ENCODE results near the gene VPS54.

VPS54 gene

DNA sequence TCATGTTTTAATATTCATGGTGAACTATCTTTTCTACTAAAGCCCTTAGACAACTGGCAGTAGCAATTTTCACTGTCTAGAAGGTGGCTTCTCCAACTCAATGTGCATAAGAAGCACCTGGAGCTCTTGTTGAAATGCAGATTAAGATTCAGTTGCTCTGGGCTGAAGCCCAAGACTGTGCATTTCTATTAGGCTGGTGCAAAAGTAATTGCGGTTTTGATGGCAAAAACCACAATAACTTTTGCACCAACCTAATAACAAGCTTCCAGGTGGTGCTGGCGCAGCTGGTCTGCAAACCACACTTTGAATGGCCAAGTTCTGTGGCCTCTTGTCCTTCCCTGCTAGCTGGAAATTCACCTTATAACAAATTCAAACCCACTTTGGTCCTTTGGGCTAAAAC lies 26.7 kb upstream of the VPS54 start:
- H3K4me1 Mint-ChIP-seq, result peaks cover 7% of the 10 kb centered on the region
- ATAC-seq (replicated peaks; ENCODE audit: extremely low read depth, poor library complexity, severe bottlenecking) (no peak), DNase-seq (ENCODE audit: low spot score in 2 of 2) (no peak)
- no peaks in the 10 kb centered on the region for H3K36me3 Mint-ChIP-seq (ENCODE audit: insufficient read depth)
- no peaks in the 10 kb centered on the region for H3K27me3 Mint-ChIP-seq
- no peaks in the 10 kb centered on the region for H3K9me3 Mint-ChIP-seq
- no peak overlapping the region for H3K27ac Mint-ChIP-seq (ENCODE audit: low read depth)
- H3K4me3 Mint-ChIP-seq, result no peak overlapping the region

DNA sequence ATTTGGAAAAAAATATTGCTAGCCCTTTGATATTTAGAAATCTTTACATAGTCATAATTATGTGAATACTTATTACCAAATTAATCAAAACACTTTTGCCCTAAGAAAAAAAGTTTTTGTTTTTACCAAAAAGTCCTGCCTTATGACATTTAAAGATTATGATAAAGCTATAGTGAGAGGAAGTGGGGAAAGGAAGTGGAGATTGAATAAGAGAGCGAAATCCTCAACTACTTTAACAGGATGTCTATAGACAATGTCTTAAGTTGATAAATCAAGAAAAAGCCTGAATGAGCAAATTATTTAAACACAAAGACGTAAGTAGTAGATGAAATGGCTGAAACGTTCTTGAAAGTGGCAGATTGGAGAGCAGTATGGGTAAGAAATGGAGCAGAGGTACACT lies 20.9 kb upstream of the VPS54 start:
- Mint-ChIP-seq H3K27me3 (no peaks in the 10 kb centered on the region), H3K36me3 (ENCODE audit: insufficient read depth) (peaks cover 1% of the 10 kb centered on the region), H3K9me3 (no peaks in the 10 kb centered on the region), H3K4me3 (no peak overlapping the region), H3K27ac (ENCODE audit: low read depth) (no peak overlapping the region), H3K4me1 (peaks cover 22% of the 10 kb centered on the region)
- DNase-seq (ENCODE audit: low spot score in 2 of 2) (no peak), ATAC-seq (replicated peaks; ENCODE audit: extremely low read depth, poor library complexity, severe bottlenecking) (no peak)

DNA sequence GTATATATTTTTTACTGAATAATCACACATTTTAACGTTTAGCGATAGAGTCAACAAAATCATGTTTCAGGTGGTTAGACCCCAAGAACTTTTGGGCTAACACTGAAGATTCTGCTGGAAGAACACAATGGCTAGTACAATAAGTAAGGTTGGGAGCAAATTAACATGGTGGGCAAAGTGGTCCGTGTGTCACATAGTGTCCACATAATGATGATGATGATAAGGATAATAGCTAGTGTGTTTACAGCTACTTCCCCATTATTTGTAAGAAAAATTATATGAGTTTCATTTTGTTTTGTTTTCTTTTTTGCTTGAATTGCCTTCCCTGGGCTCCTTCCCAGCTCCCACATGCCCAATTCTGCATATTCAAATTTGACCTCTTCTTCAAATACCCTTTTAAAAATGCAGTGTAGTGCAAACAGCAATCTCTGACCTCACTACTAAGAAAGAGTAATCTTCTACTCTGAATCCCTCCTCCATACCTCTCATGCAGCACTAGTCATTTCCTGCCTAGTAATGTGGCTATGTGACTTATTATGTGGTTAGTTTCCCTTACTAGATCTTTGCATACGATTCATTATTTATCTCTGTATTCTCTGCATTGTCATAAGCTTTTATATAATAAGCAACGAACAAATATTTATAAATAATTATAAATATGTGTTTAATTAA lies 16.9 kb upstream of the VPS54 start:
- no peak for DNase-seq (ENCODE audit: low spot score in 2 of 2)

DNA sequence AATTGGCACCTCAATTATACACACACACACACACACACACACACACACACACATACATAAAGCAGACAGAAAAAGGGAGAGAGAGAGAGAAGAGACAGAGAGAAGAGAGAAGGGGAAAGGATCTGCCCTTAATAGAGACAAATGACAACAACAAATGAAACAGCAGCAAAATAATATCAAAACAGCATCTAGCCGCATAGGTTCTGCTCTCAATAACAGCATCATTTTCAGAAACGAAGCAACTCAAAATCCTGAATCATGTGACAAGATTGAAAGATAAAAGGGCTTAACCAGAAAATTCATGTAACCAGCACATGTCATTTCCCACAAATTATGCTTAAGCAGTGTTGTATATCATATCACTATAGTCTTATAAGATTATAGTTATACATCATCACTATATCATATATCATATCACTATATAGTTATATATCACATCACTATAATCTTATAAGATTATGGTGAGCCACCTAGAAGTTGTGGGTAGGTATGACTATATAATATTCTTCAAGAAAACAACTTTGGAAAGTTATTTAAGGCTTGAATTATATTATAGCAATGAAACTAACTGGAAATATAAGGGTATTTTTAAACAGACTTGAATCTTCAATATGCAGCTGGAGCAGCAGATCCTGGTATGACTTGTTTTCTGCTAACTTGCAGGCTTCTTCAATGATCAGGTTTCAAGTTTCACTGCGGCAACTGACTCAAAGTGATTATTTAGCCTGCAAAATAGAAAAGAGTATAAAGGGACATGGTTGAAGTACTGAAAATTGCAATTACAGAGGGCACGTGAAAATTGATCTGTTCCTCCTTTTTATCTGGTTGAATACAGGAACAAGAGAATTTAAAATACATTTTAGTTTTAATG lies 16.1 kb upstream of the VPS54 start:
- Mint-ChIP-seq H3K36me3 (ENCODE audit: insufficient read depth) (peaks cover 3% of the 10 kb centered on the region), H3K9me3 (no peaks in the 10 kb centered on the region), H3K4me1 (peaks cover 36% of the 10 kb centered on the region), H3K27ac (ENCODE audit: low read depth) (peak overlapping the region; percentile 47), H3K4me3 (peak overlapping the region; percentile 46), H3K27me3 (no peaks in the 10 kb centered on the region)
- no peak for ATAC-seq (replicated peaks; ENCODE audit: extremely low read depth, poor library complexity, severe bottlenecking)
- no peak for DNase-seq (ENCODE audit: low spot score in 2 of 2)

More for the DNA sequence above, 16.9 kb upstream of the VPS54 start:
- Mint-ChIP-seq H3K27ac (ENCODE audit: low read depth) (peak overlapping the region; percentile 47), H3K4me3 (peak overlapping the region; percentile 46), H3K36me3 (ENCODE audit: insufficient read depth) (peaks cover 3% of the 10 kb centered on the region), H3K4me1 (peaks cover 38% of the 10 kb centered on the region), H3K27me3 (no peaks in the 10 kb centered on the region), H3K9me3 (no peaks in the 10 kb centered on the region)
- ATAC-seq (replicated peaks; ENCODE audit: extremely low read depth, poor library complexity, severe bottlenecking), result peak; percentile 99

DNA sequence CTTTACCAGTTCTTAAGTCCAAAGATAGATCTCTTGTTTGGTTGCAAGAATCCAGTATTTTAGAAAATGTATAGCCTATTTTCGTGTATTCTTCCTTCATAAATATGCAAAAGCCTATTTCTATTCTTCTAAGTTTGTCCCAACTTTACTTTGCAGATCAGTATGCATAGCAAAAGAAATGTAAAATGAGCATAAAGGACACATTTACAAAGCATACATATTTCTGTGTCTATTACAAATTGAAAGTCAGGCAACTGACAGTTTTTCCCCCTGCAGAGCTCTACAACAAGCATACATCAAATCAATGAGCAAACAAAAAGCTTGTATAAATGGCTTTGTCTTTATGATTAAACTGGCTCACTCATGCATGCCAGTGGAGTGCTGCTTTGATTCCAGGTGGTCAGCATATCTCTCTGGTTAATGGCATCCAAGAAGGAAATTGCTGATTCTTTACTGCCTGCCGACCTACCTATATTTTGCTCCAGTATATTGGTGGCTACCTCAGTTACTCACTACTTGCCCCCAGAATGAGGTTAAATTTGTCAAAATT lies 10.0 kb upstream of the VPS54 start:
- DNase-seq (ENCODE audit: low spot score in 2 of 2) (no peak), ATAC-seq (replicated peaks; ENCODE audit: extremely low read depth, poor library complexity, severe bottlenecking) (no peak)
- no peak overlapping the region for H3K27ac Mint-ChIP-seq (ENCODE audit: low read depth)
- H3K27me3 Mint-ChIP-seq, result no peaks in the 10 kb centered on the region
- peaks cover 16% of the 10 kb centered on the region for H3K4me1 Mint-ChIP-seq
- no peak overlapping the region for H3K4me3 Mint-ChIP-seq
- H3K9me3 Mint-ChIP-seq, result no peaks in the 10 kb centered on the region
- H3K36me3 Mint-ChIP-seq (ENCODE audit: insufficient read depth), result peaks cover 3% of the 10 kb centered on the region

DNA sequence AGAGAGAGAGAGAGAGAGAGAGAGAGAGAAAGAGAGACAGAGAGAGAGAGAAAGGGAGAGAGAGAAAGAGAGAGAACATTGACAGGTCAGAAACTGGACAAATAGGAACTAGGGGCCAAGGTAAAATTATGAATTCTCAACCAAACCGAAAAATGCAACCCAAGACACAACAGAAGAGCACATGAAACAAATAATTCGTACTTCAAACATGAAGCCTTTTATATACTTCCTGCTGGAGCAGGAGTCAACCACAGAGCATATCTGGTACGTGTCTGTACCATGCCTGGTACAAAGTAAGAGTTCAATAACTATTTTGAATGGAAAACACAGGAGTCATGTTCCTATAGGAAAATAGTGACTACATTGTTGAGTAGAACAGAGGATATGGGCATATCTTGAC lies 6.5 kb upstream of the VPS54 start:
- no peaks in the 10 kb centered on the region for H3K9me3 Mint-ChIP-seq
- no peaks in the 10 kb centered on the region for H3K27me3 Mint-ChIP-seq
- no peak overlapping the region for H3K27ac Mint-ChIP-seq (ENCODE audit: low read depth)
- ATAC-seq (replicated peaks; ENCODE audit: extremely low read depth, poor library complexity, severe bottlenecking) (peak; percentile 70), DNase-seq (ENCODE audit: low spot score in 2 of 2) (no peak)
- peaks cover 3% of the 10 kb centered on the region for H3K36me3 Mint-ChIP-seq (ENCODE audit: insufficient read depth)
- H3K4me1 Mint-ChIP-seq, result peaks cover 10% of the 10 kb centered on the region
- no peak overlapping the region for H3K4me3 Mint-ChIP-seq

DNA sequence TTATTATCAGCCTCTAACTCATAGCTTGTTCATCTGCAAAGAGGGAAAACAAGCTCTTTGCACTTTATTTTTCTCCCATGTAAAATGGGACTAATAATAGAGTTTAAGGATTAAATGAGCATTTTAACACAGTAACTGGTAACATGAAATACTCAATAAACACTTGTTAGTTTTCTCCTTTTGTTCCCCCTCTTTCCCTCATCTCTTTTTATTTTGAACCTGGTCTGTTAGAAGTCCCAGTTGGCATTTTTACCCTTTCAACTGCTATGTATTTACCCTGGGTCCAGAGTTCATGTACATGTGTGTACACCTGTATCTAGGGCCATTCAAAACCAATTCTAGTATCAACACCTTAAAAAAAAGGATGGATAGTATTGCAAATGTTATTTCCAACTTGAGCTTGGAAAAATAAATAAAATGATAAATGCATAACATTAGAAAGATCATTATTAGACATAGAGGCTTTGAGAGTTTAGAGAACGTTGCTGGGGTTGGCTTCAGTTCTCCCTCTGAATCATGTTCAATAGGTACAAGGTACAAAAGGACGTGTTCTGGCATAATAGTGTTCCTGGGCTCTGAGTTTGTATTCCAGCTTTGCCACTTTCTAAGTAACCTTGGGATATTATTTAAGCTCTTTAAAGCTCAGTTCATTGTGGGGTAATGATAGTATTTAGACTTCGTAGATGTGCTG lies 5.2 kb upstream of the VPS54 start:
- Mint-ChIP-seq H3K27me3 (no peaks in the 10 kb centered on the region), H3K27ac (ENCODE audit: low read depth) (no peak overlapping the region), H3K36me3 (ENCODE audit: insufficient read depth) (peaks cover 10% of the 10 kb centered on the region), H3K9me3 (no peaks in the 10 kb centered on the region), H3K4me3 (no peak overlapping the region), H3K4me1 (peaks cover 24% of the 10 kb centered on the region)
- ATAC-seq (replicated peaks; ENCODE audit: extremely low read depth, poor library complexity, severe bottlenecking), result no peak
- no peak for DNase-seq (ENCODE audit: low spot score in 2 of 2)

DNA sequence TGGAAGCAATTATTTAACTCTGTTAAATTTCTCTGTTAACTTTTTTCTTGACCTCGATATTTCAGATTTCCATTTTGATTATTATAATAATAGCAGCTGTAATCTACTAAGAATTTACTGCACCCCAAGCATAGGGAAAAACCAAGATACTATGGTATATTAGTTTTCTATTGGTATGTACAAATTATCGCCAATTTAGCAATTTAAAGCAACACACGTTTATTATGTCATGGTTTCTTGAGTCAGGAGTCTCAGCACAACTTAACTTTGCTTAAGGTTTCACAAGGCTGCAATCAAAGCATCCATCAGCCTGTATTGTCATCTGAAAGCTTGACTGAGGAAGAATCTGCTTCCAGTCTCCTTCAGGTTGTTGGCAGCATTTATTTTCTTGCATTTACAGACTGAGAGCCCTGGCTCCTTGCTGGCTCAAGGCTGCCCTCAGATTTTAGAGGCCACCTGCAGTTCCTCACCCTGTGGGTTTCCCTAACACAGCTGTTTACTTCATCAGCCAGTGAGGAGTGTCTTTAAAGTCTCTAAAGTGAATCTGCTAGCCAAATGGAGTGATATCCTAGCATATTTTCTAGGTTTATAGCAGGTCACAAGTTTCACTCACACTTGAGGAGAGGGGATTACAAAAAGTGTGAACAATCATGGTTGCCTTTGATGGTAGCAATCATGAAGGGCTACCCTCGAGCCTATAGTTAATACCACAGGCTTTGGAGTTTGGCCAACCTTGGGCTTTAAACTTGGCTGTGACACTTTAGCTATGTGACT lies 4.4 kb upstream of the VPS54 start:
- Mint-ChIP-seq H3K4me3 (no peak overlapping the region), H3K27ac (ENCODE audit: low read depth) (no peak overlapping the region), H3K27me3 (no peaks in the 10 kb centered on the region), H3K36me3 (ENCODE audit: insufficient read depth) (peaks cover 12% of the 10 kb centered on the region), H3K4me1 (peaks cover 24% of the 10 kb centered on the region), H3K9me3 (no peaks in the 10 kb centered on the region)
- ATAC-seq (replicated peaks; ENCODE audit: extremely low read depth, poor library complexity, severe bottlenecking) (no peak), DNase-seq (ENCODE audit: low spot score in 2 of 2) (no peak)

DNA sequence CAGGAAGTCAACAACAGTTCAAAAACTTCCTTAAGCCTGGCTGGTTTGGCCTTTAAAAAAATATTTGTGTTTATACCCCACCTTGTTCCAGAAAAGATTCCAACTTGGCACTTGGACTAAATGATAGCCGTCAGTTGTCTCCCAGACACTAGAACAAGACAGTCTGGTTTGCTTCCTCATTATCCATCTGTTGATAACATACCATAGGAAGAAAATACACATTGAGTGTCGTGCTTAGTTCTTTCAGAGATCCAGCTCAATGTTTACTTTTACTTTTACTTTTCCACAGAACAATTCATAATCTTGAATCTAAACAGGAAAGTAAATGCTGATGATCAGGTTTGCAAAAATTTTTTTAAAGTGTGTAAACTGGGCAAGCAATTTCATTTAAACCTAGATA lies 2.4 kb upstream of the VPS54 start:
- ATAC-seq (replicated peaks; ENCODE audit: extremely low read depth, poor library complexity, severe bottlenecking) (no peak), DNase-seq (ENCODE audit: low spot score in 2 of 2) (no peak)
- H3K9me3 Mint-ChIP-seq, result no peaks in the 10 kb centered on the region
- H3K27ac Mint-ChIP-seq (ENCODE audit: low read depth), result peak overlapping the region; percentile 59
- H3K4me3 Mint-ChIP-seq, result no peak overlapping the region
- H3K4me1 Mint-ChIP-seq, result peaks cover 33% of the 10 kb centered on the region
- no peaks in the 10 kb centered on the region for H3K27me3 Mint-ChIP-seq
- peaks cover 20% of the 10 kb centered on the region for H3K36me3 Mint-ChIP-seq (ENCODE audit: insufficient read depth)

DNA sequence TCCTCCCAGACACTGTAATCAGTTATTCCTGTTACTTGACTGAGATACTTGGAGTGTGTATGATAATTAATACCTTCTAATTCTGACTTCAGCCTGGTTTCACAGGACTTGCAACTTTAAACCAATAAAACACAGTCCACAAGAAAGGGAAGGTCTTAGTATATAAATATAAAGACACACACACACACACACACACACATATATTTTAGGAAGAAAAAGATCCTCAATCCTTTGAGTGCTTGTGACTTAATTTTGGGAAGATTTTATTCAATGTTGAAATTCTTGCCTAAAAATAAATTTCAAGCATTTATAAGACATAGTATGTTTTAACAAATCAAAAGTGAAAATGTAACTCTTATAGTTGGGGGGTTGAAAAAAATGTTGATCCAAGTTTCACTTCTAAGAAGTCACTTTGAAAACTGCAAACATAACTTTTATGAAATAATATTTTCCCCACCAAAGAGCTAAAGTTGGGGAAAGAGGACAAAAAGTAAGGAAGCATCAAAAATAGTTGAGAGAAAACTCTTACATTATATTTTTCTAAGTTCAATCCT lies 824 bp upstream of the VPS54 start:
- ATAC-seq (replicated peaks; ENCODE audit: extremely low read depth, poor library complexity, severe bottlenecking) (peak; percentile 4), DNase-seq (ENCODE audit: low spot score in 2 of 2) (no peak)
- Mint-ChIP-seq H3K9me3 (no peaks in the 10 kb centered on the region), H3K27me3 (no peaks in the 10 kb centered on the region), H3K36me3 (ENCODE audit: insufficient read depth) (peaks cover 18% of the 10 kb centered on the region), H3K4me3 (peak overlapping the region; percentile 100), H3K4me1 (peaks cover 36% of the 10 kb centered on the region), H3K27ac (ENCODE audit: low read depth) (peak overlapping the region; percentile 98)

DNA sequence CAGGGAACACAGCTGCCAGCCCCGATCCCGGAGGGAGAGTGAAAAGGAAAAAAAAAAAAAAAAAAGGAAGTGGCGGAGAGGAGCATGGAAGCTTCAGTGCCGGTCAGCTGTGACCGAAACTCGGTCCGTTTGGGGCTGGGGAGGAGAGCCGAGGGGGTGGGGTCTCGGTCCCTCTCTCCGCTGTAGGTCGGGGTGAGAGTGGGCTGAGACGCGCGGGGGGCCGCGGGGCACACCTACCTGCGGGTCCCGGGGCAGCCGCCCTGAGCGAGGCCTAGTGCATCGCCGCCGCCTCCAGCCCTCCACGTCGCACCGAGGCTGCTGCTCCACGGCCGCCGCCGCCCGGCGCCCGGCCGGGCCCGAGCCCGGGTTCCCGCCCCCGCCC lies 536 bp downstream of the VPS54 start:
- H3K9me3 Mint-ChIP-seq, result no peaks in the 10 kb centered on the region
- no peaks in the 10 kb centered on the region for H3K27me3 Mint-ChIP-seq
- H3K4me3 Mint-ChIP-seq, result peak overlapping the region; percentile 100
- H3K36me3 Mint-ChIP-seq (ENCODE audit: insufficient read depth), result peaks cover 18% of the 10 kb centered on the region
- ATAC-seq (replicated peaks; ENCODE audit: extremely low read depth, poor library complexity, severe bottlenecking) (peak; percentile 48), DNase-seq (ENCODE audit: low spot score in 2 of 2) (no peak)
- H3K27ac Mint-ChIP-seq (ENCODE audit: low read depth), result peak overlapping the region; percentile 100
- H3K4me1 Mint-ChIP-seq, result peaks cover 36% of the 10 kb centered on the region

Data from central memory CD8-positive, alpha-beta T cell (primary cell).